Tibial nerve (tissue), 4 donors: Measurements from ENCODE around the gene AFF2.

Source experiments
- EP300 ChIP-seq, 2 donors: sonication (generic); formaldehyde crosslinking; IDR thresholded peaks; one replicate each; pipeline ENCODE4 v1.6.1; 2017; ENCODE audit warnings: antibody characterized with exemption in 2 of 2, mild to moderate bottlenecking in 1 of 2
- POLR2A ChIP-seq, 2 donors: fragments of 450-650 bp; IDR thresholded peaks; one replicate each; pipeline ENCODE4 v1.6.1; 2017; ENCODE audit warnings: antibody characterized with exemption in 2 of 2, mild to moderate bottlenecking in 2 of 2, moderate library complexity in 2 of 2
- TF ChIP-seq, protein P1 (sequence below), 5 experiments: fragments of 200-600 bp in 3 of 5; fragments of 450-650 bp in 2 of 5; sonication (generic) in 3 of 5; IDR thresholded peaks; one replicate each; pipeline ENCODE4 v1.5.1; 2016 to 2019; ENCODE audit warnings: antibody characterized with exemption in 5 of 5, mild to moderate bottlenecking in 3 of 5, moderate library complexity in 2 of 5

GRCh38 chrX:148500423-148501385 lies at the start of gene AFF2:
- TF ChIP-seq, protein P1, sequence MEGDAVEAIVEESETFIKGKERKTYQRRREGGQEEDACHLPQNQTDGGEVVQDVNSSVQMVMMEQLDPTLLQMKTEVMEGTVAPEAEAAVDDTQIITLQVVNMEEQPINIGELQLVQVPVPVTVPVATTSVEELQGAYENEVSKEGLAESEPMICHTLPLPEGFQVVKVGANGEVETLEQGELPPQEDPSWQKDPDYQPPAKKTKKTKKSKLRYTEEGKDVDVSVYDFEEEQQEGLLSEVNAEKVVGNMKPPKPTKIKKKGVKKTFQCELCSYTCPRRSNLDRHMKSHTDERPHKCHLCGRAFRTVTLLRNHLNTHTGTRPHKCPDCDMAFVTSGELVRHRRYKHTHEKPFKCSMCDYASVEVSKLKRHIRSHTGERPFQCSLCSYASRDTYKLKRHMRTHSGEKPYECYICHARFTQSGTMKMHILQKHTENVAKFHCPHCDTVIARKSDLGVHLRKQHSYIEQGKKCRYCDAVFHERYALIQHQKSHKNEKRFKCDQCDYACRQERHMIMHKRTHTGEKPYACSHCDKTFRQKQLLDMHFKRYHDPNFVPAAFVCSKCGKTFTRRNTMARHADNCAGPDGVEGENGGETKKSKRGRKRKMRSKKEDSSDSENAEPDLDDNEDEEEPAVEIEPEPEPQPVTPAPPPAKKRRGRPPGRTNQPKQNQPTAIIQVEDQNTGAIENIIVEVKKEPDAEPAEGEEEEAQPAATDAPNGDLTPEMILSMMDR (IDR thresholded peaks at IDR 0.05), result no peak
- no peak for TF ChIP-seq EP300 (IDR thresholded peaks at IDR 0.05)
- no peak for TF ChIP-seq POLR2A (IDR thresholded peaks at IDR 0.05)
